HepG2 (cell line): ENCODE measurements around the gene M1AP. TPM values are rescaled to one million over a fixed set of nuclear protein-coding genes. Genes with fewer than 3 reads are reported as not detected.

Experiments
- CHD4 ChIP-seq: fragments of 200-600 bp; sonication (generic); IDR thresholded peaks from 2 replicates; pipeline ENCODE4 v1.7.0; 2017; ENCODE audit warnings: mild to moderate bottlenecking, low read length, borderline replicate concordance
- FOSL1 ChIP-seq: sonication (generic); formaldehyde crosslinking; IDR thresholded peaks from 2 replicates; pipeline ENCODE4 v1.9.0; 2021; ENCODE audit warnings: missing genetic modification reagents, borderline replicate concordance
- GTF3A ChIP-seq: sonication (generic); formaldehyde crosslinking; conservative IDR thresholded peaks from 2 replicates; pipeline ENCODE4 v1.4.0; 2020; ENCODE audit warnings: mild to moderate bottlenecking, missing genetic modification reagents
- MED1 ChIP-seq: sonication (generic); formaldehyde crosslinking; IDR thresholded peaks from 2 replicates; pipeline ENCODE4 v1.4.0; 2020; ENCODE audit warnings: missing genetic modification reagents
- RXRA ChIP-seq: sonication (generic); formaldehyde crosslinking; IDR thresholded peaks from 2 replicates; pipeline ENCODE4 v1.5.1; 2020; ENCODE audit warnings: missing genetic modification reagents
- SALL1 ChIP-seq: sonication (generic); formaldehyde crosslinking; IDR thresholded peaks from 2 replicates; pipeline ENCODE4 v1.8.0; 2022; ENCODE audit warnings: mild to moderate bottlenecking, missing genetic modification reagents
- SMAD9 ChIP-seq: sonication (generic); formaldehyde crosslinking; IDR thresholded peaks from 2 replicates; pipeline ENCODE4 v1.5.1; 2020; ENCODE audit warnings: mild to moderate bottlenecking, missing genetic modification reagents
- SNAI1 ChIP-seq: sonication (generic); formaldehyde crosslinking; IDR thresholded peaks from 2 replicates; pipeline ENCODE4 v1.5.0; 2020; ENCODE audit warnings: mild to moderate bottlenecking, missing genetic modification reagents, borderline replicate concordance
- ZBTB49 ChIP-seq: sonication (generic); formaldehyde crosslinking; IDR thresholded peaks from 2 replicates; pipeline ENCODE4 v1.4.0; 2020; ENCODE audit warnings: missing genetic modification reagents, borderline replicate concordance
- ZNF138 ChIP-seq: sonication (generic); formaldehyde crosslinking; IDR thresholded peaks from 2 replicates; pipeline ENCODE4 v1.5.0; 2020; ENCODE audit warnings: mild to moderate bottlenecking, low read depth, missing genetic modification reagents
- ZNF337 ChIP-seq: sonication (generic); formaldehyde crosslinking; IDR thresholded peaks from 2 replicates; pipeline ENCODE4 v1.5.1; 2020; ENCODE audit warnings: missing genetic modification reagents, low read depth, mild to moderate bottlenecking, borderline replicate concordance
- ZNF431 ChIP-seq: sonication (generic); formaldehyde crosslinking; IDR thresholded peaks from 2 replicates; pipeline ENCODE4 v1.9.0; 2022; ENCODE audit warnings: missing genetic modification reagents, low read depth, mild to moderate bottlenecking, borderline replicate concordance
- ZNF629 ChIP-seq: sonication (generic); formaldehyde crosslinking; conservative IDR thresholded peaks from 2 replicates; pipeline ENCODE4 v1.5.0; 2020; ENCODE audit warnings: missing genetic modification reagents
- polyA plus RNA-seq, 8 experiments: library from polyadenylated mRNA; depleted of rRNA in 3 of 8; stranded (reverse) in 7 of 8; unstranded in 1 of 8; fragments of >200 nt; fragmentation: Illumina TruSeq in 4 of 8; extraction: Trizol in 4 of 8; gene quantifications; 2 replicates each; pipeline versions ENCODE4 v1.2.1 to v1.2.3, GENCODE V29; 2011 to 2016; ENCODE audit warnings: low read depth in 4 of 8, missing spikeins in 1 of 8, mixed read lengths in 1 of 8; ENCODE audit not compliant: insufficient read depth in 1 of 8
- total RNA-seq, 5 experiments: library from RNA; depleted of rRNA; stranded (reverse); fragments of >200 nt; fragmentation: Illumina TruSeq; extraction: Trizol; gene quantifications; 2 replicates each; pipeline ENCODE4 v1.2.3, GENCODE V29; 2016; ENCODE audit warnings: low read depth in 1 of 5
- TF ChIP-seq, protein P1 (sequence below), 2 experiments: fragments of 450-650 bp in 1 of 2; sonication (generic) in 1 of 2; formaldehyde crosslinking in 1 of 2; IDR thresholded peaks; 2 replicates each; pipeline versions ENCODE4 v1.6.1 to v1.8.0; 2016 to 2022; ENCODE audit warnings: antibody characterized with exemption in 1 of 2, mild to moderate bottlenecking in 1 of 2, missing genetic modification reagents in 1 of 2
- TF ChIP-seq, protein P2 (sequence below): sonication (generic); formaldehyde crosslinking; IDR thresholded peaks from 2 replicates; pipeline ENCODE4 v1.4.0; 2020; ENCODE audit warnings: mild to moderate bottlenecking, missing genetic modification reagents, borderline replicate concordance

Gene M1AP
- total and polyA plus RNA-seq, 2 of the 13 experiments (the other 11 are each of a cell fraction or from before 2014, with no cell fraction given): not detected

- TF ChIP-seq SNAI1 (CRISPR knock-in tag) (peak; percentile 16; the same call in 1 of the 2 replicates), FOSL1 (no peak), CHD4 (0 out of 2 replicates have a peak, but pooled peaks have one; percentile 45), ZNF431 (CRISPR knock-in tag) (0 out of 2 replicates have a peak, but pooled peaks have one; percentile 34), ZNF337 (CRISPR knock-in tag) (0 out of 2 replicates have a peak, but pooled peaks have one; percentile 4), ZBTB49 (no peak), MED1 (CRISPR knock-in tag) (no peak), ZNF138 (CRISPR knock-in tag) (no peak), ZNF629 (CRISPR knock-in tag) (peak; percentile 99), SALL1 (CRISPR knock-in tag) (no peak), SMAD9 (CRISPR knock-in tag) (0 out of 2 replicates have a peak, but pooled peaks have one; percentile 10), RXRA (CRISPR knock-in tag) (peak; percentile 43; the same call in 1 of the 2 replicates), GTF3A (no peak)
- TF ChIP-seq, protein P1, sequence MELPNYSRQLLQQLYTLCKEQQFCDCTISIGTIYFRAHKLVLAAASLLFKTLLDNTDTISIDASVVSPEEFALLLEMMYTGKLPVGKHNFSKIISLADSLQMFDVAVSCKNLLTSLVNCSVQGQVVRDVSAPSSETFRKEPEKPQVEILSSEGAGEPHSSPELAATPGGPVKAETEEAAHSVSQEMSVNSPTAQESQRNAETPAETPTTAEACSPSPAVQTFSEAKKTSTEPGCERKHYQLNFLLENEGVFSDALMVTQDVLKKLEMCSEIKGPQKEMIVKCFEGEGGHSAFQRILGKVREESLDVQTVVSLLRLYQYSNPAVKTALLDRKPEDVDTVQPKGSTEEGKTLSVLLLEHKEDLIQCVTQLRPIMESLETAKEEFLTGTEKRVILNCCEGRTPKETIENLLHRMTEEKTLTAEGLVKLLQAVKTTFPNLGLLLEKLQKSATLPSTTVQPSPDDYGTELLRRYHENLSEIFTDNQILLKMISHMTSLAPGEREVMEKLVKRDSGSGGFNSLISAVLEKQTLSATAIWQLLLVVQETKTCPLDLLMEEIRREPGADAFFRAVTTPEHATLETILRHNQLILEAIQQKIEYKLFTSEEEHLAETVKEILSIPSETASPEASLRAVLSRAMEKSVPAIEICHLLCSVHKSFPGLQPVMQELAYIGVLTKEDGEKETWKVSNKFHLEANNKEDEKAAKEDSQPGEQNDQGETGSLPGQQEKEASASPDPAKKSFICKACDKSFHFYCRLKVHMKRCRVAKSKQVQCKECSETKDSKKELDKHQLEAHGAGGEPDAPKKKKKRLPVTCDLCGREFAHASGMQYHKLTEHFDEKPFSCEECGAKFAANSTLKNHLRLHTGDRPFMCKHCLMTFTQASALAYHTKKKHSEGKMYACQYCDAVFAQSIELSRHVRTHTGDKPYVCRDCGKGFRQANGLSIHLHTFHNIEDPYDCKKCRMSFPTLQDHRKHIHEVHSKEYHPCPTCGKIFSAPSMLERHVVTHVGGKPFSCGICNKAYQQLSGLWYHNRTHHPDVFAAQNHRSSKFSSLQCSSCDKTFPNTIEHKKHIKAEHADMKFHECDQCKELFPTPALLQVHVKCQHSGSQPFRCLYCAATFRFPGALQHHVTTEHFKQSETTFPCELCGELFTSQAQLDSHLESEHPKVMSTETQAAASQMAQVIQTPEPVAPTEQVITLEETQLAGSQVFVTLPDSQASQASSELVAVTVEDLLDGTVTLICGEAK (IDR thresholded peaks at IDR 0.05): no peak
- TF ChIP-seq, protein P1 (CRISPR knock-in tag; IDR thresholded peaks at IDR 0.05): no peak
- TF ChIP-seq, protein P2, sequence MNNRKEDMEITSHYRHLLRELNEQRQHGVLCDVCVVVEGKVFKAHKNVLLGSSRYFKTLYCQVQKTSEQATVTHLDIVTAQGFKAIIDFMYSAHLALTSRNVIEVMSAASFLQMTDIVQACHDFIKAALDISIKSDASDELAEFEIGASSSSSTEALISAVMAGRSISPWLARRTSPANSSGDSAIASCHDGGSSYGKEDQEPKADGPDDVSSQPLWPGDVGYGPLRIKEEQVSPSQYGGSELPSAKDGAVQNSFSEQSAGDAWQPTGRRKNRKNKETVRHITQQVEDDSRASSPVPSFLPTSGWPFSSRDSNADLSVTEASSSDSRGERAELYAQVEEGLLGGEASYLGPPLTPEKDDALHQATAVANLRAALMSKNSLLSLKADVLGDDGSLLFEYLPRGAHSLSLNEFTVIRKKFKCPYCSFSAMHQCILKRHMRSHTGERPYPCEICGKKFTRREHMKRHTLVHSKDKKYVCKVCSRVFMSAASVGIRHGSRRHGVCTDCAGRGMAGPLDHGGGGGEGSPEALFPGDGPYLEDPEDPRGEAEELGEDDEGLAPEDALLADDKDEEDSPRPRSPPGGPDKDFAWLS (CRISPR knock-in tag): no peak
Measured at GRCh38 chr2:74507926-74508520, 140.1 kb downstream of the M1AP start (continued).
